Activated CD8-positive, alpha-beta T cell treated with anti-CD3 and anti-CD28 coated beads, Interleukin-2, amount 10 ng/mL, durations not matched to agents 7 days and 5 days (primary cell): ENCODE measurements around the gene NUDT3. TPM values are rescaled to one million over a fixed set of nuclear protein-coding genes. Genes with fewer than 3 reads are reported as not detected.
"Not testable (repeated sequence)": the region's sequence is repeated elsewhere in the genome, so short reads cannot be mapped to it uniquely, and the experiment has no call there.

Experiments
- ATAC-seq: fragments of 150-1000 bp; cut with Tn5 transposase; one replicate; pipeline ENCODE4 v1.10.0; 2021; ENCODE audit warnings: moderate library complexity
- CTCF ChIA-PET: fragments of 350-600 bp; sonication (Branson Sonifier 250); formaldehyde crosslinking; loops from one replicate; lab custom pipeline; 2021; ENCODE audit warnings: antibody characterized with exemption; lab: Charles Lee
- POLR2A ChIA-PET: fragments of 350-600 bp; sonication (Branson Sonifier 250); formaldehyde crosslinking; loops from one replicate; lab custom pipeline; 2021; ENCODE audit warnings: antibody characterized with exemption; lab: Charles Lee
- DNase-seq: peaks from one replicate; pipeline ENCODE4 v3.0.0-alpha.2; 2020
- H3K27ac Mint-ChIP-seq: one replicate; pipeline ENCODE4 v1.8.0; 2021; ENCODE audit warnings: mild to moderate bottlenecking, mixed read lengths
- H3K27me3 Mint-ChIP-seq: one replicate; pipeline ENCODE4 v1.8.0; 2021; ENCODE audit warnings: low read depth, mixed read lengths
- H3K36me3 Mint-ChIP-seq: one replicate; pipeline ENCODE4 v1.8.0; 2021; ENCODE audit warnings: low read depth, mixed read lengths
- H3K4me1 Mint-ChIP-seq: one replicate; pipeline ENCODE4 v1.8.0; 2021; ENCODE audit warnings: low read depth, mixed read lengths
- H3K4me3 Mint-ChIP-seq: one replicate; pipeline ENCODE4 v1.8.0; 2021; ENCODE audit warnings: mild to moderate bottlenecking, mixed read lengths
- H3K9me3 Mint-ChIP-seq: one replicate; pipeline ENCODE4 v1.8.0; 2022; ENCODE audit warnings: mixed read lengths; ENCODE audit not compliant: insufficient read depth
- total RNA-seq, 2 experiments: library from RNA; stranded (reverse); gene quantifications; one replicate each; pipeline ENCODE4 v1.2.3, GENCODE V29; 2021

Gene NUDT3
- total RNA-seq, 2 experiments from 2014 or later, result 13.1 to 13.8 TPM

DNA sequence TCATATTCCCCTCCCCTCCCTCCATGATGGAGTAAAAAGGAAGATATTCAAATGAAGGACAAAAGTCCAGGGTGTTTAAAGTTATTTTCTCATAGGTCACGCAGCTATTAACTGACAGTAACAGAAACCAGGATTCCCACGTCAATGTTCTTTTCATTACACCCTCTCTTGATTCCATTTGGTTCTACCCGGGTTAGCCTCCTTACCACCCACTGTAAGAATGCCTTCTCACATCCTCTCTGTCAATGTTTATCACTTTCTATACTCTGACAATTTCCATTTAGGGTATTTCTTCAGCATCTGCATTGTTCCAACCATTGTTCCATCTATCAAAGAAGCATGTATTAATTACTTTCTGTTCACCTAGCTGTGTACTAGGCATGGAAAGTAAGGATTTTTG, 52.1 kb downstream of the NUDT3 start:
- H3K27me3 Mint-ChIP-seq, result no peaks in the 10 kb centered on the region
- H3K36me3 Mint-ChIP-seq, result peaks cover 15% of the 10 kb centered on the region
- ChIA-PET CTCF (interaction anchor here (0.9 kb wide), 1 partner anchor 134 kb away, joined by 3 read pairs; no protein-coding TSS in a partner anchor), POLR2A (no interaction called here)
- ATAC-seq (no peak), DNase-seq (no peak)
- peaks cover 27% of the 10 kb centered on the region for H3K4me1 Mint-ChIP-seq
- no peak overlapping the region for H3K27ac Mint-ChIP-seq
- no peak overlapping the region for H3K4me3 Mint-ChIP-seq
- H3K9me3 Mint-ChIP-seq, result peaks cover 7% of the 10 kb centered on the region

DNA sequence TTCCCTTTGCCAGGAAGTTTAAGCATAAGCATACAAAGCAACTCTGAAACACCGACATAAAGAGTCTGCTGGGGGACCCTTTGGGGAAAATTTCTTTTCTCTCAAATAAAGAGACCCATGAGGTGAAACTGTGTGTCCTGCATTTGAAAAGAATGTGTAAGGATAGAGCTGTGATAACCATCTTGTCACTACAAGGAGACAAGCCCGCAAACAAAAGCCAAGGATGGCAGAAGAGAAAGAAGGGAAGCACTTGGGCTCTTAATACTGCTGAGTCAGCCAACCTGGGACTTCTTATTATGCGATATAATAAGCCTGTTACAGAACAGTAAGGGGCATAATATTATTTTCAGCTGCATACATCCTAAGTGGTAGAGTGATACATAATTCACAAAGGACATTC, 52.5 kb downstream of the NUDT3 start:
- Mint-ChIP-seq H3K27me3 (no peaks in the 10 kb centered on the region), H3K9me3 (peaks cover 7% of the 10 kb centered on the region), H3K36me3 (peaks cover 15% of the 10 kb centered on the region), H3K4me3 (no peak overlapping the region), H3K27ac (no peak overlapping the region), H3K4me1 (peaks cover 27% of the 10 kb centered on the region)
- DNase-seq (no peak), ATAC-seq (no peak)
- CTCF ChIA-PET, result interaction anchor here (0.9 kb wide), 1 partner anchor 134 kb away, joined by 3 read pairs; no protein-coding TSS in a partner anchor
- POLR2A ChIA-PET, result no interaction called here

DNA sequence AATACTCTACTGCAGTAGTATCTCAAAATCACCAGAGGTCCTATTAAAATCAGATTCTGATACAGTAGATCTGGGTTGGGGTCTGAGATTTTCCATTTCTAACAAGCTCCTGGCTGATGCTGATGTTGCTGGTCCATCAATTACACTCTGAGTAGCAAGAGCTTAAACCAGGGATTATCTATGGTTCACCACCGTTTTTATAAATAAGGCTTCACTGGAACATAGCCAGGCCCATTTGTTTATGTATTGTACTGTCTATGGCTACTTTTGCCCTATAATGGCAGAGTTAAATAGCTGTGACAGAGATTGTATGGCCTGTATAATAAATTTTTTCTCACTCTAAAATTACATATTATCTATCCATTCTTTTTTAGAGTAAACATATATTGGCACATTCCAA, 53.0 kb downstream of the NUDT3 start:
- H3K4me3 Mint-ChIP-seq, result no peak overlapping the region
- H3K27ac Mint-ChIP-seq, result no peak overlapping the region
- H3K9me3 Mint-ChIP-seq, result peaks cover 7% of the 10 kb centered on the region
- no peak for DNase-seq
- ChIA-PET CTCF (interaction anchor here (0.9 kb wide), 1 partner anchor 135 kb away, joined by 3 read pairs; no protein-coding TSS in a partner anchor), POLR2A (no interaction called here)
- peaks cover 15% of the 10 kb centered on the region for H3K36me3 Mint-ChIP-seq
- ATAC-seq, result no peak
- H3K4me1 Mint-ChIP-seq, result peaks cover 24% of the 10 kb centered on the region
- no peaks in the 10 kb centered on the region for H3K27me3 Mint-ChIP-seq

DNA sequence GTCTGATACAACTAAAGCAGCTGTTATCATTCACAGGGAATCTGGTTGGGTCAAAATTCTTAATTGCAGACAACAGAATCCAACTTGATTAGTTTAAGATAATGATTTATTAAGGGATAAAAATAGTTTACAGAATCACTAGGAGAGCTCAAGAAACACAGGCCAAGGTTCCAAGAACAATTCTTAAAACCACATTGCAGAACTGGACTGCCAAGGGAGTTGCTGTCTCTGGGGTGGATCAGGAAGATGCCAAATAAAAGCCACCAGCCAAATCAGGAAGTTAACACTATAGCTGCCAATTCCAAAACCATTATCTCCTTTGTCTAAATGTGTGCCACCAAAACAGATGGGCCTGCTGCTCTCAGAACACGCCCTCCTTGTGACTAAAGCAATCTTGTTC, 53.7 kb downstream of the NUDT3 start:
- H3K27ac Mint-ChIP-seq, result no peak overlapping the region
- no peaks in the 10 kb centered on the region for H3K27me3 Mint-ChIP-seq
- ATAC-seq (no peak), DNase-seq (no peak)
- ChIA-PET CTCF (interaction anchor here (0.9 to 1.4 kb wide), 4 partner anchors 53 to 143 kb away, joined by 3 to 4 read pairs (median 4); partner anchors contain the start of gene NUDT3), POLR2A (no interaction called here)
- H3K4me3 Mint-ChIP-seq, result no peak overlapping the region
- H3K4me1 Mint-ChIP-seq, result peaks cover 18% of the 10 kb centered on the region
- peaks cover 4% of the 10 kb centered on the region for H3K9me3 Mint-ChIP-seq
- H3K36me3 Mint-ChIP-seq, result peaks cover 12% of the 10 kb centered on the region

DNA sequence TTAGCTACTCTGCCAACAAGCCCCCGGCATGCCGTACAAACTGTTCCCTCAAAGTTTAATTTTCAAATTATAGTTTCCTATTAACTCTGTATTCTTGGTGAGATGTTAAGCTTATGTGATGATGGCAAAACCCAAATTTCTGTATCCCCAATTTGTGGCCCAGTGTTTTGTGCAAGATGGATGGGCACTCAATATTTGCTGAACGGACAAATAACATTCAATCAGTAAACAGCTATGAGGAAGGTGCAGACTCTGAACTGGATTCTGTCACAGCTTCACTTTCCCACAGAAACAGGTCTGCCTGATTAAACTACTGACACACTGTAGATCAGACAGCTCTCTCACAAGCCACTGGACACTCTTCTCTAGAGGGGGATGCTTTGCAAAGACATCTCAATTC, 54.1 kb downstream of the NUDT3 start:
- Mint-ChIP-seq H3K9me3 (peaks cover 1% of the 10 kb centered on the region), H3K4me3 (no peak overlapping the region), H3K27me3 (no peaks in the 10 kb centered on the region), H3K27ac (no peak overlapping the region), H3K4me1 (peaks cover 14% of the 10 kb centered on the region), H3K36me3 (peaks cover 12% of the 10 kb centered on the region)
- ChIA-PET CTCF (interaction anchor here (0.9 to 1.4 kb wide), 4 partner anchors 54 to 142 kb away, joined by 3 to 4 read pairs (median 4); partner anchors contain the start of gene NUDT3), POLR2A (no interaction called here)
- DNase-seq (no peak), ATAC-seq (no peak)

DNA sequence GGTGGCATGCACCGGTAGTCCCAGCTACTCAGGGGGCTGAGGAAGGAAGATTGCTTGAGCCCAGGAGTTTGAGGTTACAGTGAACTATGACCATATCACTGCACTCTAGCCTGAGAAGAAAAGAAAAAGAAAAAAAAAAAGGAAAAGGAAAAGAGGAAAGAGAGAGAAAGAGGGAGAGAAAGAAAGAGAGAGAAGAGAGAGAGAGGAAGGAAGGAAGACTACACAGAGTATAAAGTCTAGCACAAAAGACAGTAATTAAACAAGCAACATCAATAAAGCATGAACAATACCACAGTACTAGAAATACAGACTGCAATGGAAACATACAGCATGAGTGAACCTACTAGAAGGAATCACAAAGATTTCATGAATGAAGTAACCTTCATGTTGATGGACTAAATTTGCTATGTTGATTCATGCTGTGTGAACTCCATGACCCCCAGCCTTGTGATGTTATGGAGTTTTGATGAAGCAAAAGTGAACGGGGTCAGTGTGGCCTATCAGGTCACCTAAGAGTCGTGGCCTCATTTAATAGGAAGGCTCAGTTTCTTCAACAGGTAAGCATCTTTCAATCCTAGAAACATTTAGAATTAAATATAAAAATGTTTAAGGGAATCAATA, 57.6 kb downstream of the NUDT3 start:
- CTCF ChIA-PET, result no interaction called here
- no peaks in the 10 kb centered on the region for H3K9me3 Mint-ChIP-seq
- peaks cover 17% of the 10 kb centered on the region for H3K4me1 Mint-ChIP-seq
- H3K4me3 Mint-ChIP-seq, result no peak overlapping the region
- POLR2A ChIA-PET, result no interaction called here
- H3K36me3 Mint-ChIP-seq, result peaks cover 9% of the 10 kb centered on the region
- H3K27me3 Mint-ChIP-seq, result no peaks in the 10 kb centered on the region
- H3K27ac Mint-ChIP-seq, result no peak overlapping the region
- no peak for DNase-seq
- no peak for ATAC-seq

DNA sequence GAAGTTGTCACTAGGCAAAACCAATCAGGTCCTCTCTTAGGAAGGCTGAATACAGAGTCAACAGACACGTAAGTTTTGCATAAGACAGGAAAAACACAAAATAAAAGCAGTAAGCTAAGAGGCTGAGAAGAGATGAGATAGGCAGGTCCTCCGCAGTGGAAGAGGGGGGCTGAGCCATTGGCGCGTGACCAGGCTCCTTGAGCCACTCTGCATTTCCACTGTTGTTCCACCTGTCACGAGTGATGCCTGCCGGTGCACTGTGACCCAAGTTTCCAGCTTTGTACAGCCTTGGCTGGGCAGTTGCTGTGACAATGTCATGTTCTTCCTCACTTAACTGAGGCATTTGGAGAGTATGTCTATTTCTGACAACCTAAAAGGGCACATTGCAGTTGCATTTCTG, 58.6 kb downstream of the NUDT3 start:
- POLR2A ChIA-PET, result no interaction called here
- CTCF ChIA-PET, result interaction anchor here (0.7 kb wide), 1 partner anchor 18 kb away, joined by 3 read pairs; no protein-coding TSS in a partner anchor
- Mint-ChIP-seq H3K27me3 (no peaks in the 10 kb centered on the region), H3K4me3 (no peak overlapping the region), H3K9me3 (no peaks in the 10 kb centered on the region), H3K4me1 (peaks cover 17% of the 10 kb centered on the region), H3K36me3 (peaks cover 11% of the 10 kb centered on the region), H3K27ac (no peak overlapping the region)
- DNase-seq, result no peak
- no peak for ATAC-seq

DNA sequence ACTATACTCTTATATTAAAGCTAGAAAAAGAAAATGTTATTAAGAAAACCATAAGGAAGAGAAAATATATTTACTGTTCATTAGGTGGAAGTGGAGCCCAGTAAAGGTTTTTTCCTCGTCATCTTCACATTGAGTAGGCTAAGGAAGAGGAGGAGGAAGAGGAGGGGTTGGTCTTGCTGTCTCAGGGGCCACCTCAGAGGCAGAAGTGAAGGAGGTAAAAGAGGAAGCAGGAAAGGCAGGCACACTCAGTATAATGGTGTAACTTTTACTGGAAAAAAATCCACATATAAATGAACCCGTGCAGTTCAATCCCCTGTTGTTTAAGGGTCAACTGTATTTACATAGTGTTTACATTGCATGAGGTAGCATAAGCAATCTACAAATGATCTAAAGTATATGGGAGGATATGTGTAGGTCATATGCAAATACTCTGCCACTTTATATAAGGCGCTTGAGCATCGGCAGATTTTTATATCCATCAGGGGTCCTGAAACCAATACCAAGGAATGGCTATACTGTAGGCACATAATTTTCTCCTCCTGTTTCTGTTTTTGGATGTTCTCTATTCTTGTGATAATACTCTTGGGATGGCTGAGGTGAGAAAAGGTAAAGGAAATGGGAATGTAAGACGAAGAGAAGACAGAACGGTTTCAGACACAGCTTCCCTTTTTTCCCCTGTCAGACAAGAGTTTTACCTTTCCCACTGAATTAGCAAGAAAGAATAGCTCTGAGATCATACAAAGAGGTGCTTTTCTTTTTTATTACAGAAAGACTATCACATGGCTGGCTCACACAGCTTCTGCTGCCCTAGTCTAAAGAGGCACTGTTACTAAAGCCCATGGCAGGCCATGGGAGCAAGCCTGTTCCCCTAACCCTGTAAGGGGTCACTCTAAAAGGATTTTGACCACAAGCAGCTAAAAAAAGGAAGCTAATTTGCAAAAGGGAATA, 59.9 kb downstream of the NUDT3 start:
- DNase-seq (no peak), ATAC-seq (no peak)
- Mint-ChIP-seq H3K9me3 (no peaks in the 10 kb centered on the region), H3K36me3 (peaks cover 11% of the 10 kb centered on the region), H3K4me1 (peaks cover 11% of the 10 kb centered on the region), H3K27ac (no peak overlapping the region), H3K27me3 (no peaks in the 10 kb centered on the region), H3K4me3 (no peak overlapping the region)
- ChIA-PET CTCF (no interaction called here), POLR2A (interaction anchor here (0.7 kb wide), 1 partner anchor 162 kb away, joined by 4 read pairs; no protein-coding TSS in a partner anchor)

DNA sequence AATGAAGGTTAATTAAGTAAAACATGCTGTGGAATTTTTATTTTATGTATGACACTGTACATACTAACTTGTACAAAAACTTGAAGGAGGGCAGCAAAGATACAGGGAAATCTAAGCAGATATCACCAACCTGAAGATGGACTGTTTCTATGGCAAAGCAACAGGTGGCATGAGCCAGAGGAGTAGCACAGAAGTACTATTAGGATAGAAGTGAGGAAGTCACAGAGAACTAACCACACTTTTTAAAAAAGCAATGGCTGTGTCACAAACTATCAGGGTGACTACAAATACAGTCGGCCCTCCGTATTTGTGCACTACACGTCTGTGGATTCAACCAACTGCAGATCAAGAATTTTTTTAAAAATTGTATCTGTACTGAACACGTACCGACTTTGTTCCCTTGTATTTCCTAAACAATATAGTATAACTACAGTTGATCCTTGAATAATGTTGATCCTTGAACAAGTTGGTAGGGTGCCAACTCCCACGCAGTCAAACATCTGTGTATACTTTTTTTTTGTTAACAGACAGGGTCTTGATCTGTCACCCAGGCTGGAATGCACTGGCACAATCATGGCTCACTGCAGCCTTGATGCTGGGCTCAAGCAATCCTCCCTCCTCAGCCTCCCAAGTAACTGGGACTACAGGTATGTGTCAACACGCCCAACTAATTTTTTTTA, 61.0 kb downstream of the NUDT3 start:
- H3K27ac Mint-ChIP-seq, result no peak overlapping the region
- no peaks in the 10 kb centered on the region for H3K27me3 Mint-ChIP-seq
- H3K9me3 Mint-ChIP-seq, result no peaks in the 10 kb centered on the region
- DNase-seq (no peak), ATAC-seq (no peak)
- POLR2A ChIA-PET, result interaction anchor here (0.6 kb wide), 1 partner anchor 468 kb away, joined by 3 read pairs; no protein-coding TSS in a partner anchor
- peaks cover 4% of the 10 kb centered on the region for H3K4me1 Mint-ChIP-seq
- peaks cover 11% of the 10 kb centered on the region for H3K36me3 Mint-ChIP-seq
- CTCF ChIA-PET, result no interaction called here
- no peak overlapping the region for H3K4me3 Mint-ChIP-seq

DNA sequence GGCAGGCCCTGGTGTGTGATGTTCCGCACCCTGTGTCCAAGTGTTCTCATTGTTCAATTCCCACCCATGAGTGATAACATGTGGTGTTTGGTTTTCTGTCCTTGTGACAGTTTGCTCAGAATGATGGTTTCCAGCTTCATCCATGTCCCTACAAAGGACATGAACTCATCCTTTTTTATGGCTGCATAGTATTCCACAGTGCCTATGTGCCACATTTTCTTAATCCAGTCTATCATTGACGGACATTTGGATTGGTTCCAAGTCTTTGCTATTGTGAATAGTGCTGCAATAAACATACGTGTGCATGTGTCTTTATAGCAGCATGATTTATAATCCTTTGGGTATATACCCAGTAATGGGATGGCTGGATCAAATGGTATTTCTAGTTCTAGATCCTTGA, 62.7 kb downstream of the NUDT3 start:
- ATAC-seq, DNase-seq, H3K27me3 Mint-ChIP-seq, H3K36me3 Mint-ChIP-seq, POLR2A ChIA-PET, H3K9me3 Mint-ChIP-seq, CTCF ChIA-PET, H3K4me1 Mint-ChIP-seq, H3K27ac Mint-ChIP-seq, H3K4me3 Mint-ChIP-seq: not testable (repeated sequence)

DNA sequence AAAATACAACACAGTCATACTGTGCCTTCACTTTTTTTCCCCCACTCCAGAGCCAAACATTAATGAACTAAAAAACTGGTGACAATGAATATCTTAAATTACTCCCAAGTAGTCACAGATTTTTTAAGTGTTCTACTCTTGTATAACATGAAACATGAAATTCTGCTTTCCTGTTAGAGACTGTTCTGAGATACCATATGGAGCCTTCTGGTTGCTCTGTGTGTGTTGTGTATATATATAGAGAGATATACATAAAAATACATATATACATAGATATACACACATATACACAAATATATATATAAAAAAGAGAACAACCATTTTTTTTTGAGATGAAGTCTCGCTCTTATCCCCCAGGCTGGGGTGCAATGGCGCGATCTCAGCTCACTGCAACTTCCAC, 63.5 kb downstream of the NUDT3 start:
- H3K9me3 Mint-ChIP-seq, result no peaks in the 10 kb centered on the region
- ChIA-PET CTCF (no interaction called here), POLR2A (no interaction called here)
- peaks cover 7% of the 10 kb centered on the region for H3K36me3 Mint-ChIP-seq
- peaks cover 4% of the 10 kb centered on the region for H3K4me1 Mint-ChIP-seq
- H3K4me3 Mint-ChIP-seq, result no peak overlapping the region
- no peak for ATAC-seq
- H3K27ac Mint-ChIP-seq, result no peak overlapping the region
- no peaks in the 10 kb centered on the region for H3K27me3 Mint-ChIP-seq
- DNase-seq, result no peak
